Tibial nerve (tissue), 4 donors: Measurements from ENCODE around the gene FSCN2.

Experiments
- CTCF ChIP-seq, 5 experiments: fragments of 200-600 bp in 3 of 5; fragments of 450-650 bp in 2 of 5; sonication (generic) in 3 of 5; IDR thresholded peaks; one replicate each; pipeline ENCODE4 v1.5.1; 2016 to 2019; ENCODE audit warnings: antibody characterized with exemption in 5 of 5, mild to moderate bottlenecking in 3 of 5, moderate library complexity in 2 of 5
- EP300 ChIP-seq, 2 donors: sonication (generic); formaldehyde crosslinking; IDR thresholded peaks; one replicate each; pipeline ENCODE4 v1.6.1; 2017; ENCODE audit warnings: antibody characterized with exemption in 2 of 2, mild to moderate bottlenecking in 1 of 2

- no peak for TF ChIP-seq CTCF (IDR thresholded peaks at IDR 0.05)
- TF ChIP-seq EP300 (IDR thresholded peaks at IDR 0.05) = no peak
Observed at GRCh38 chr17:81574643-81574956, 46.4 kb downstream of the FSCN2 start.
